Stimulated activated naive CD8-positive, alpha-beta T cell treated with anti-CD3 and anti-CD28 coated beads, Interleukin-15, amount 100 ng/mL, for 72 hours (primary cell): ENCODE data around the gene STAT4.

Source experiments
- ATAC-seq: fragments of 150-1000 bp; cut with Tn5 transposase; 2 replicates; pipeline ENCODE4 v1.10.0; 2021; ENCODE audit warnings: mild to moderate bottlenecking, moderate library complexity
- DNase-seq, 2 donors: peaks; one replicate each; pipeline ENCODE4 v3.0.0; 2021 to 2022
- H3K27ac Mint-ChIP-seq, 2 donors: one replicate each; pipeline ENCODE4 v1.8.0; 2022; ENCODE audit warnings: mild to moderate bottlenecking in 2 of 2, mixed read lengths in 2 of 2, moderate library complexity in 2 of 2
- H3K27me3 Mint-ChIP-seq: one replicate; pipeline ENCODE4 v1.8.0; 2022; ENCODE audit warnings: mixed read lengths
- H3K4me1 Mint-ChIP-seq: one replicate; pipeline ENCODE4 v1.8.0; 2022; ENCODE audit warnings: mild to moderate bottlenecking, mixed read lengths
- H3K4me3 Mint-ChIP-seq, 2 donors: one replicate each; pipeline ENCODE4 v1.8.0; 2022; ENCODE audit warnings: mild to moderate bottlenecking in 2 of 2, mixed read lengths in 2 of 2, moderate library complexity in 1 of 2
- H3K9me3 Mint-ChIP-seq, 2 donors: one replicate each; pipeline ENCODE4 v1.8.0; 2022; ENCODE audit warnings: mixed read lengths in 2 of 2

The STAT4 gene

GRCh38 chr2:190984595-190984994, 166.2 kb downstream of the STAT4 start:
- peaks cover 80% of the 10 kb centered on the region for H3K4me1 Mint-ChIP-seq
- no peak overlapping the region for H3K4me3 Mint-ChIP-seq
- H3K27me3 Mint-ChIP-seq, result no peaks in the 10 kb centered on the region
- ATAC-seq (peak; percentile 61), DNase-seq (no peak)
- peak overlapping the region in 1 of 2 donors; percentile 78 for H3K27ac Mint-ChIP-seq
- no peaks in the 10 kb centered on the region for H3K9me3 Mint-ChIP-seq

- ATAC-seq (no peak), DNase-seq (no peak)
- Mint-ChIP-seq H3K9me3 (no peaks in the 10 kb centered on the region), H3K27ac (peak overlapping the region; percentile 34 to 69), H3K4me3 (no peak overlapping the region), H3K27me3 (no peaks in the 10 kb centered on the region), H3K4me1 (peaks cover 87% of the 10 kb centered on the region)
These were observed 168.3 kb downstream of the STAT4 start for GRCh38 chr2:190982262-190983034.

- peak overlapping the region in 1 of 2 donors; percentile 69 for H3K27ac Mint-ChIP-seq
- H3K4me1 Mint-ChIP-seq, result peaks cover 87% of the 10 kb centered on the region
- DNase-seq (no peak), ATAC-seq (peak; percentile 39)
- no peak overlapping the region for H3K4me3 Mint-ChIP-seq
- H3K9me3 Mint-ChIP-seq, result no peaks in the 10 kb centered on the region
- H3K27me3 Mint-ChIP-seq, result no peaks in the 10 kb centered on the region
These were observed 169.1 kb downstream of the STAT4 start for GRCh38 chr2:190981733-190982132.

- no peak for ATAC-seq
- Mint-ChIP-seq H3K9me3 (no peaks in the 10 kb centered on the region), H3K4me1 (peaks cover 87% of the 10 kb centered on the region), H3K27me3 (no peaks in the 10 kb centered on the region), H3K4me3 (no peak overlapping the region), H3K27ac (peak overlapping the region in 1 of 2 donors; percentile 42)
- DNase-seq, result no peak
These were observed 169.5 kb downstream of the STAT4 start for GRCh38 chr2:190981333-190981732.

- Mint-ChIP-seq H3K27me3 (no peaks in the 10 kb centered on the region), H3K4me1 (peaks cover 81% of the 10 kb centered on the region), H3K9me3 (no peaks in the 10 kb centered on the region), H3K4me3 (no peak overlapping the region), H3K27ac (peak overlapping the region; percentile 81 to 92)
- ATAC-seq (no peak), DNase-seq (no peak)
These were observed 170.1 kb downstream of the STAT4 start for GRCh38 chr2:190980630-190981209.

- peaks cover 76% of the 10 kb centered on the region for H3K4me1 Mint-ChIP-seq
- H3K27me3 Mint-ChIP-seq, result no peaks in the 10 kb centered on the region
- DNase-seq (no peak), ATAC-seq (no peak)
- peak overlapping the region; percentile 81 to 92 for H3K27ac Mint-ChIP-seq
- H3K9me3 Mint-ChIP-seq, result no peaks in the 10 kb centered on the region
- no peak overlapping the region for H3K4me3 Mint-ChIP-seq
These were observed 170.7 kb downstream of the STAT4 start for GRCh38 chr2:190979906-190980629.
